ENCODE results near the gene ADD3.

- no peak for TF ChIP-seq POLR2A (IDR thresholded peaks at IDR 0.05)
- TF ChIP-seq CTCF (IDR thresholded peaks at IDR 0.05): no peak
Observed at GRCh38 chr10:110115784-110116520, 108.2 kb downstream of the ADD3 start.

All from body of pancreas (tissue), 4 donors.